ENCODE measurements around the gene DDX50.
"Not testable (repeated sequence)": the region's sequence is repeated elsewhere in the genome, so short reads cannot be mapped to it uniquely, and the experiment has no call there.

DDX50 gene

GRCh38 chr10:68959695-68960527 lies 58.8 kb downstream of the DDX50 start:
- Histone ChIP-seq H3K4me2 (peak overlapping the region; percentile 5; the same call in 1 of the 2 replicates), H2AFZ (ENCODE audit: low read depth) (no peak overlapping the region), H3K27me3 (ENCODE audit: insufficient read depth, low read depth) (no peaks in the 10 kb centered on the region), H3K27ac (no peak overlapping the region), H3K4me3 (IDR thresholded peaks at IDR 0.05; ENCODE audit: insufficient read depth, low read depth, low read length) (no peak overlapping the region), H4K20me1 (ENCODE audit: insufficient read depth) (peaks cover 50% of the 10 kb centered on the region), H3K9ac (no peak overlapping the region), H3K79me2 (ENCODE audit: insufficient read depth, low read depth) (peaks cover 88% of the 10 kb centered on the region), H3K4me1 (ENCODE audit: low read depth, poor library complexity, severe bottlenecking) (peaks cover 33% of the 10 kb centered on the region), H3K36me3 (ENCODE audit: insufficient read depth) (peaks cover 21% of the 10 kb centered on the region; the same call in 1 of the 2 replicates)
- TF ChIP-seq CTCF (conservative IDR thresholded peaks at IDR 0.05; ENCODE audit: low read depth, low read length): no peak

- peaks cover 87% of the 10 kb centered on the region for H3K79me2 ChIP-seq (ENCODE audit: insufficient read depth, low read depth)
- H3K36me3 ChIP-seq (ENCODE audit: insufficient read depth): peaks cover 28% of the 10 kb centered on the region; the same call in 1 of the 2 replicates
- H3K4me2 ChIP-seq: no peak overlapping the region
- H4K20me1 ChIP-seq (ENCODE audit: insufficient read depth): peaks cover 45% of the 10 kb centered on the region
- no peak overlapping the region for H3K27ac ChIP-seq
- H2AFZ ChIP-seq (ENCODE audit: low read depth): no peak overlapping the region
- no peak overlapping the region for H3K4me3 ChIP-seq (IDR thresholded peaks at IDR 0.05; ENCODE audit: insufficient read depth, low read depth, low read length)
- no peaks in the 10 kb centered on the region for H3K27me3 ChIP-seq (ENCODE audit: insufficient read depth, low read depth)
- H3K4me1 ChIP-seq (ENCODE audit: low read depth, poor library complexity, severe bottlenecking): peaks cover 25% of the 10 kb centered on the region
- H3K9ac ChIP-seq: no peak overlapping the region
- no peak for TF ChIP-seq CTCF (conservative IDR thresholded peaks at IDR 0.05; ENCODE audit: low read depth, low read length)
Observed at GRCh38 chr10:68963151-68963550, 62.0 kb downstream of the DDX50 start.

- Histone ChIP-seq H3K79me2 (ENCODE audit: insufficient read depth, low read depth) (peaks cover 36% of the 10 kb centered on the region; the same call in 1 of the 2 replicates), H3K36me3 (ENCODE audit: insufficient read depth) (peaks cover 48% of the 10 kb centered on the region; the same call in 1 of the 2 replicates), H3K4me2 (no peak overlapping the region)
Observed at GRCh38 chr10:68973975-68974374, 72.9 kb downstream of the DDX50 start.

GRCh38 chr10:68975936-68976473 lies 74.9 kb downstream of the DDX50 start:
- peaks cover 47% of the 10 kb centered on the region; the same call in 1 of the 2 replicates for H3K36me3 ChIP-seq (ENCODE audit: insufficient read depth)
- not testable (repeated sequence) for H3K27me3 ChIP-seq (ENCODE audit: insufficient read depth, low read depth); H4K20me1 ChIP-seq (ENCODE audit: insufficient read depth); H3K4me2 ChIP-seq; H3K4me3 ChIP-seq (IDR thresholded peaks at IDR 0.05; ENCODE audit: insufficient read depth, low read depth, low read length); H3K4me1 ChIP-seq (ENCODE audit: low read depth, poor library complexity, severe bottlenecking); H2AFZ ChIP-seq (ENCODE audit: low read depth); H3K27ac ChIP-seq; H3K9ac ChIP-seq
- H3K79me2 ChIP-seq (ENCODE audit: insufficient read depth, low read depth): peaks cover 22% of the 10 kb centered on the region; the same call in 1 of the 2 replicates

More at GRCh38 chr10:68973975-68974374, 72.9 kb downstream of the DDX50 start:
- Histone ChIP-seq H3K4me3 (IDR thresholded peaks at IDR 0.05; ENCODE audit: insufficient read depth, low read depth, low read length) (no peak overlapping the region), H3K27ac (no peak overlapping the region), H3K4me1 (ENCODE audit: low read depth, poor library complexity, severe bottlenecking) (no peaks in the 10 kb centered on the region), H4K20me1 (ENCODE audit: insufficient read depth) (peaks cover 3% of the 10 kb centered on the region), H3K27me3 (ENCODE audit: insufficient read depth, low read depth) (no peaks in the 10 kb centered on the region), H3K9ac (no peak overlapping the region), H2AFZ (ENCODE audit: low read depth) (no peak overlapping the region)
- no peak for TF ChIP-seq CTCF (conservative IDR thresholded peaks at IDR 0.05; ENCODE audit: low read depth, low read length)

- not testable (repeated sequence) for H4K20me1 ChIP-seq (ENCODE audit: insufficient read depth); H3K4me2 ChIP-seq; H2AFZ ChIP-seq (ENCODE audit: low read depth); H3K4me3 ChIP-seq (IDR thresholded peaks at IDR 0.05; ENCODE audit: insufficient read depth, low read depth, low read length); H3K9ac ChIP-seq; H3K27ac ChIP-seq; H3K4me1 ChIP-seq (ENCODE audit: low read depth, poor library complexity, severe bottlenecking); H3K79me2 ChIP-seq (ENCODE audit: insufficient read depth, low read depth); H3K27me3 ChIP-seq (ENCODE audit: insufficient read depth, low read depth)
- H3K36me3 ChIP-seq (ENCODE audit: insufficient read depth): peaks cover 34% of the 10 kb centered on the region; the same call in 1 of the 2 replicates
Observed at GRCh38 chr10:68979738-68980137, 78.6 kb downstream of the DDX50 start.

All from KMS-11 (cell line).